ENCODE results near the gene TPSD1.

- no peak for TF ChIP-seq POLR2A (IDR thresholded peaks at IDR 0.05; ENCODE audit: low read length)
- TF ChIP-seq GATA1 (IDR thresholded peaks at IDR 0.05; ENCODE audit: low read depth, low read length), result no peak
Observed at GRCh38 chr16:1209081-1209480, 46.8 kb upstream of the TPSD1 start.

Measured in erythroblast (primary cell).